ENCODE measurements around the gene KIAA0513.

The KIAA0513 gene

GRCh38 chr16:85075236-85075924 is 47.8 kb downstream of the KIAA0513 start:
- TF ChIP-seq CTCF (conservative IDR thresholded peaks at IDR 0.05; ENCODE audit: low read length): no peak
- no peak for TF ChIP-seq EZH2phosphoT487 (IDR thresholded peaks at IDR 0.05; ENCODE audit: borderline replicate concordance)
- Histone ChIP-seq H3K4me1 (ENCODE audit: insufficient read depth, low read length, poor library complexity, severe bottlenecking) (no peaks in the 10 kb centered on the region), H3K4me3 (ENCODE audit: low read length, poor library complexity, severe bottlenecking) (no peak overlapping the region), H3K4me2 (ENCODE audit: low read depth, low read length, poor library complexity, severe bottlenecking) (no peak overlapping the region), H2AFZ (ENCODE audit: low read length) (no peak overlapping the region), H3F3A (ENCODE audit: low read depth) (no peaks in the 10 kb centered on the region), H4K20me1 (ENCODE audit: insufficient read depth, low read length, poor library complexity, severe bottlenecking) (no peaks in the 10 kb centered on the region), H3K9me3 (ENCODE audit: insufficient read depth, low read depth, low read length) (no peaks in the 10 kb centered on the region), H3K27me3 (ENCODE audit: insufficient read depth, low read length, poor library complexity, severe bottlenecking) (no peaks in the 10 kb centered on the region), H3K79me2 (ENCODE audit: insufficient read depth, low read length) (no peaks in the 10 kb centered on the region), H3K9me2 (replicated peaks; ENCODE audit: low read depth, low read length) (no peaks in the 10 kb centered on the region), H3K36me3 (ENCODE audit: insufficient read depth, low read length) (no peaks in the 10 kb centered on the region), H3K9ac (ENCODE audit: low read depth, low read length, poor library complexity, severe bottlenecking) (no peak overlapping the region)

- no peaks in the 10 kb centered on the region for H3K36me3 ChIP-seq (ENCODE audit: insufficient read depth, low read length)
- H3K4me3 ChIP-seq (ENCODE audit: low read length, poor library complexity, severe bottlenecking): no peak overlapping the region
- no peaks in the 10 kb centered on the region for H4K20me1 ChIP-seq (ENCODE audit: insufficient read depth, low read length, poor library complexity, severe bottlenecking)
- no peak overlapping the region for H3K9ac ChIP-seq (ENCODE audit: low read depth, low read length, poor library complexity, severe bottlenecking)
- H2AFZ ChIP-seq (ENCODE audit: low read length): no peak overlapping the region
- no peaks in the 10 kb centered on the region for H3K9me3 ChIP-seq (ENCODE audit: insufficient read depth, low read depth, low read length)
- H3K9me2 ChIP-seq (replicated peaks; ENCODE audit: low read depth, low read length): no peaks in the 10 kb centered on the region
- no peak overlapping the region for H3K4me2 ChIP-seq (ENCODE audit: low read depth, low read length, poor library complexity, severe bottlenecking)
- no peaks in the 10 kb centered on the region for H3K79me2 ChIP-seq (ENCODE audit: insufficient read depth, low read length)
- no peaks in the 10 kb centered on the region for H3F3A ChIP-seq (ENCODE audit: low read depth)
- TF ChIP-seq CTCF (conservative IDR thresholded peaks at IDR 0.05; ENCODE audit: low read length) (no peak), EZH2phosphoT487 (IDR thresholded peaks at IDR 0.05; ENCODE audit: borderline replicate concordance) (no peak)
- H3K27me3 ChIP-seq (ENCODE audit: insufficient read depth, low read length, poor library complexity, severe bottlenecking): no peaks in the 10 kb centered on the region
- H3K4me1 ChIP-seq (ENCODE audit: insufficient read depth, low read length, poor library complexity, severe bottlenecking): no peaks in the 10 kb centered on the region
These were observed 49.4 kb downstream of the KIAA0513 start for GRCh38 chr16:85077039-85077438.

- Histone ChIP-seq H3K4me3 (ENCODE audit: low read length, poor library complexity, severe bottlenecking) (no peak overlapping the region), H4K20me1 (ENCODE audit: insufficient read depth, low read length, poor library complexity, severe bottlenecking) (no peaks in the 10 kb centered on the region), H3F3A (ENCODE audit: low read depth) (no peaks in the 10 kb centered on the region), H3K4me1 (ENCODE audit: insufficient read depth, low read length, poor library complexity, severe bottlenecking) (no peaks in the 10 kb centered on the region), H3K27me3 (ENCODE audit: insufficient read depth, low read length, poor library complexity, severe bottlenecking) (no peaks in the 10 kb centered on the region), H3K36me3 (ENCODE audit: insufficient read depth, low read length) (no peaks in the 10 kb centered on the region), H3K79me2 (ENCODE audit: insufficient read depth, low read length) (no peaks in the 10 kb centered on the region), H3K9me3 (ENCODE audit: insufficient read depth, low read depth, low read length) (no peaks in the 10 kb centered on the region), H3K9me2 (replicated peaks; ENCODE audit: low read depth, low read length) (no peaks in the 10 kb centered on the region), H3K9ac (ENCODE audit: low read depth, low read length, poor library complexity, severe bottlenecking) (no peak overlapping the region), H2AFZ (ENCODE audit: low read length) (no peak overlapping the region), H3K4me2 (ENCODE audit: low read depth, low read length, poor library complexity, severe bottlenecking) (no peak overlapping the region)
- no peak for TF ChIP-seq CTCF (conservative IDR thresholded peaks at IDR 0.05; ENCODE audit: low read length)
- no peak for TF ChIP-seq EZH2phosphoT487 (IDR thresholded peaks at IDR 0.05; ENCODE audit: borderline replicate concordance)
These were observed 50.1 kb downstream of the KIAA0513 start for GRCh38 chr16:85077576-85078125.
